WTC11 (cell line): ENCODE data around the gene NSMCE1. TPM values are rescaled to one million over a fixed set of nuclear protein-coding genes. Genes with fewer than 3 reads are reported as not detected.
A peak's percentile ranks its signal among the peaks of the same experiment; 100 is the strongest.

ENCODE experiments used
- ATAC-seq: fragments of 200-7000 bp; cut with Tn5 transposase; 2 replicates; pipeline ENCODE4 v1.10.0; 2021; ENCODE audit warnings: mild to moderate bottlenecking, moderate library complexity
- CTCF ChIA-PET: fragments of 300-600 bp; sonication (Branson Sonifier 250); formaldehyde crosslinking; loops from one replicate; lab custom pipeline; 2021; ENCODE audit warnings: antibody characterized with exemption; lab: Charles Lee
- POLR2A ChIA-PET: fragments of 350-600 bp; sonication (Branson Sonifier 250); formaldehyde crosslinking; loops from one replicate; lab custom pipeline; 2021; ENCODE audit warnings: antibody characterized with exemption; lab: Charles Lee
- DNase-seq: peaks from one replicate; pipeline ENCODE4 v3.0.0; 2021; ENCODE audit warnings: low spot score
- H3K27ac Mint-ChIP-seq: 2 replicates; pipeline ENCODE4 v1.8.0; 2021; ENCODE audit warnings: mixed read lengths
- H3K27me3 Mint-ChIP-seq: 2 replicates; pipeline ENCODE4 v1.8.0; 2021; ENCODE audit warnings: low read depth, mild to moderate bottlenecking, moderate library complexity, mixed read lengths
- H3K36me3 Mint-ChIP-seq: 2 replicates; pipeline ENCODE4 v1.8.0; 2021; ENCODE audit warnings: mixed read lengths
- H3K4me1 Mint-ChIP-seq: 2 replicates; pipeline ENCODE4 v1.8.0; 2022; ENCODE audit warnings: mixed read lengths
- H3K4me3 Mint-ChIP-seq: 2 replicates; pipeline ENCODE4 v1.8.0; 2021; ENCODE audit warnings: mild to moderate bottlenecking, moderate library complexity, mixed read lengths
- H3K9me3 Mint-ChIP-seq: 2 replicates; pipeline ENCODE4 v1.8.0; 2021; ENCODE audit warnings: mixed read lengths
- ARID4B ChIP-seq: sonication (generic); formaldehyde crosslinking; IDR thresholded peaks from 2 replicates; pipeline ENCODE4 v1.8.0; 2023; ENCODE audit warnings: missing genetic modification reagents, mild to moderate bottlenecking, borderline replicate concordance
- ATF3 ChIP-seq: sonication (generic); formaldehyde crosslinking; conservative IDR thresholded peaks from 2 replicates; pipeline ENCODE4 v1.8.1; 2022; ENCODE audit warnings: mild to moderate bottlenecking, missing genetic modification reagents
- CREM ChIP-seq: sonication (generic); formaldehyde crosslinking; IDR thresholded peaks from 2 replicates; pipeline ENCODE4 v1.8.1; 2022; ENCODE audit warnings: mild to moderate bottlenecking, missing genetic modification reagents, moderate library complexity
- ETV6 ChIP-seq: sonication (generic); formaldehyde crosslinking; IDR thresholded peaks from 2 replicates; pipeline ENCODE4 v1.8.1; 2022; ENCODE audit warnings: mild to moderate bottlenecking, missing genetic modification reagents
- FOXP1 ChIP-seq: sonication (generic); formaldehyde crosslinking; IDR thresholded peaks from 2 replicates; pipeline ENCODE4 v1.8.0; 2022; ENCODE audit warnings: missing genetic modification reagents, mild to moderate bottlenecking, moderate library complexity, borderline replicate concordance
- GABPB1 ChIP-seq: sonication (generic); formaldehyde crosslinking; IDR thresholded peaks from 2 replicates; pipeline ENCODE4 v1.8.1; 2023; ENCODE audit warnings: mild to moderate bottlenecking, missing genetic modification reagents
- HMGXB4 ChIP-seq: sonication (generic); formaldehyde crosslinking; IDR thresholded peaks from 2 replicates; pipeline ENCODE4 v1.8.1; 2023; ENCODE audit warnings: mild to moderate bottlenecking, moderate library complexity, missing genetic modification reagents
- MAX ChIP-seq: sonication (generic); formaldehyde crosslinking; IDR thresholded peaks from 2 replicates; pipeline ENCODE4 v1.8.0; 2022; ENCODE audit warnings: mild to moderate bottlenecking, missing genetic modification reagents
- MYBL2 ChIP-seq: sonication (generic); formaldehyde crosslinking; IDR thresholded peaks from 2 replicates; pipeline ENCODE4 v1.8.1; 2023; ENCODE audit warnings: mild to moderate bottlenecking, moderate library complexity, missing genetic modification reagents
- SMAD4 ChIP-seq: sonication (generic); formaldehyde crosslinking; IDR thresholded peaks from 2 replicates; pipeline ENCODE4 v1.8.0; 2022; ENCODE audit warnings: mild to moderate bottlenecking, missing genetic modification reagents
- SP1 ChIP-seq: sonication (generic); formaldehyde crosslinking; conservative IDR thresholded peaks from 2 replicates; pipeline ENCODE4 v1.8.1; 2022; ENCODE audit warnings: missing genetic modification reagents
- TEAD1 ChIP-seq: sonication (generic); formaldehyde crosslinking; IDR thresholded peaks from 2 replicates; pipeline ENCODE4 v1.8.0; 2022; ENCODE audit warnings: mild to moderate bottlenecking, missing genetic modification reagents
- USF1 ChIP-seq: sonication (generic); formaldehyde crosslinking; IDR thresholded peaks from 2 replicates; pipeline ENCODE4 v1.8.0; 2022; ENCODE audit warnings: mild to moderate bottlenecking, missing genetic modification reagents
- USF2 ChIP-seq: sonication (generic); formaldehyde crosslinking; IDR thresholded peaks from 2 replicates; pipeline ENCODE4 v1.8.1; 2023; ENCODE audit warnings: mild to moderate bottlenecking, missing genetic modification reagents, moderate library complexity
- ZNF219 ChIP-seq: sonication (generic); formaldehyde crosslinking; IDR thresholded peaks from 2 replicates; pipeline ENCODE4 v1.8.0; 2023; ENCODE audit warnings: missing genetic modification reagents, mild to moderate bottlenecking, borderline replicate concordance
- ZNF232 ChIP-seq: sonication (generic); formaldehyde crosslinking; IDR thresholded peaks from 2 replicates; pipeline ENCODE4 v1.8.0; 2022; ENCODE audit warnings: mild to moderate bottlenecking, missing genetic modification reagents
- ZNF512 ChIP-seq: sonication (generic); formaldehyde crosslinking; IDR thresholded peaks from 2 replicates; pipeline ENCODE4 v1.8.1; 2022; ENCODE audit warnings: missing genetic modification reagents, borderline replicate concordance
- ZNF671 ChIP-seq: fragments of 250-450 bp; sonication (Bioruptor Pico); IDR thresholded peaks from 2 replicates; pipeline ENCODE4 v1.8.0; 2021; ENCODE audit warnings: mild to moderate bottlenecking
- total RNA-seq: library from RNA; stranded (reverse); gene quantifications from 3 replicates; pipeline ENCODE4 v1.2.3, GENCODE V29; 2021

Gene NSMCE1
- total RNA-seq, 1 experiment from 2014 or later: 29.4 TPM

- peak; percentile 97 for DNase-seq
- TF ChIP-seq HMGXB4 (CRISPR knock-in tag): no peak; the same call in 1 of the 2 replicates
- TF ChIP-seq USF2 (CRISPR knock-in tag): peak; percentile 64
- TF ChIP-seq MYBL2: no peak
- peak; percentile 94 for TF ChIP-seq ARID4B (CRISPR knock-in tag)
- peak; percentile 42 for TF ChIP-seq FOXP1
- TF ChIP-seq SMAD4 (CRISPR knock-in tag): 0 out of 2 replicates have a peak, but pooled peaks have one; percentile 48
- peak; percentile 69 for TF ChIP-seq GABPB1 (CRISPR knock-in tag)
- no peak for TF ChIP-seq ATF3
- peak; percentile 65 for TF ChIP-seq ETV6 (CRISPR knock-in tag)
- TF ChIP-seq MAX (CRISPR knock-in tag): peak; percentile 97
- TF ChIP-seq SP1 (CRISPR knock-in tag): peak; percentile 86
- TF ChIP-seq ZNF671 (CRISPR knock-in tag): no peak
- TF ChIP-seq ZNF232: 0 out of 2 replicates have a peak, but pooled peaks have one; percentile 71
- peak; percentile 68 for TF ChIP-seq USF1 (CRISPR knock-in tag)
- TF ChIP-seq ZNF219 (CRISPR knock-in tag): no peak
- TF ChIP-seq ZNF512 (CRISPR knock-in tag): no peak
- 0 out of 2 replicates have a peak, but pooled peaks have one; percentile 14 for TF ChIP-seq CREM (CRISPR knock-in tag)
- TF ChIP-seq TEAD1: peak; percentile 81
- peak within 1 kb of the TSS; percentile 100 for H3K27ac Mint-ChIP-seq
- ATAC-seq: peak; percentile 90
- POLR2A ChIA-PET: interaction anchor here (0.6 to 1.3 kb wide), 4 partner anchors 25 to 188 kb away, joined by 3 read pairs; no protein-coding TSS in a partner anchor
- H3K27me3 Mint-ChIP-seq: no peaks in the 10 kb centered on the region; the same call in none of the 2 replicates
- H3K9me3 Mint-ChIP-seq: peaks cover 10% of the 10 kb centered on the region
- peaks cover 18% of the 10 kb centered on the region for H3K4me1 Mint-ChIP-seq
- CTCF ChIA-PET: interaction anchor here (0.8 to 3.9 kb wide), 9 partner anchors 10 to 225 kb away, joined by 3 to 31 read pairs (median 4); no protein-coding TSS in a partner anchor
- peak within 1 kb of the TSS; percentile 96 for H3K4me3 Mint-ChIP-seq
- no peaks in the 10 kb centered on the region for H3K36me3 Mint-ChIP-seq
Observed at GRCh38 chr16:27203507-27204311, 64.9 kb downstream of the NSMCE1 start, which contains the start of gene KDM8. KDM8 (plus strand) TSS chr16:27203526; CDS start chr16:27210124, 6,598 bp downstream.
